ENCODE measurements around the gene AGRP.
"Not testable (repeated sequence)": the region's sequence is repeated elsewhere in the genome, so short reads cannot be mapped to it uniquely, and the experiment has no call there.

The AGRP gene

DNA sequence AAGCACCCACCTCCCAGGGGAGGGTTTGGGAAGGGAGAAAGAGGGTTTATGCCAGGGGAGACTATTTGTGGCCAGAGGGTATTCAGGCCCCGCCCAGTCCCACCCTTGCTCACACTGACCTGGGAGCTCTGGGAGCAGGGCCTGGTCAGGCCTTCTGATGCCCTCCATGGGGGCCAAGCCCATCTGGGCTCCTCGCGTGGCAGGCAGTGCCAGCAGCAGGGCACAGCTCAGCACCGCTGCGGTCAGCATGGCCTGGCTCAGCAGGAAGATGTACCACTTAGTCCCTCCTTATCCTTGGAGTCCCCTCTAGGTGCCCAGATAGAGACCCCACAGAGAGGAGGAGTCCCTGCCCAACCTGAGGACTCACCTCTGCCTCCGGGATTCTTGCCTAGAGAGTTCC, at the start of gene AGRP:
TSS of gene AGRP (minus strand) at position 398 of the 400 bp plus-strand sequence. CDS start at position 249, 149 bp downstream.
- DNase-seq (ENCODE audit: low read depth, low spot score) = no peak

- no peak for DNase-seq (ENCODE audit: low read depth, low spot score)
These were observed 47.9 kb upstream of the AGRP start for GRCh38 chr16:67531247-67531646.

- no peak for DNase-seq (ENCODE audit: low read depth, low spot score)
These were observed 46.9 kb upstream of the AGRP start for GRCh38 chr16:67530013-67530939.

GRCh38 chr16:67529582-67530012, 46.2 kb upstream of the AGRP start:
- no peak for DNase-seq (ENCODE audit: low read depth, low spot score)

DNA sequence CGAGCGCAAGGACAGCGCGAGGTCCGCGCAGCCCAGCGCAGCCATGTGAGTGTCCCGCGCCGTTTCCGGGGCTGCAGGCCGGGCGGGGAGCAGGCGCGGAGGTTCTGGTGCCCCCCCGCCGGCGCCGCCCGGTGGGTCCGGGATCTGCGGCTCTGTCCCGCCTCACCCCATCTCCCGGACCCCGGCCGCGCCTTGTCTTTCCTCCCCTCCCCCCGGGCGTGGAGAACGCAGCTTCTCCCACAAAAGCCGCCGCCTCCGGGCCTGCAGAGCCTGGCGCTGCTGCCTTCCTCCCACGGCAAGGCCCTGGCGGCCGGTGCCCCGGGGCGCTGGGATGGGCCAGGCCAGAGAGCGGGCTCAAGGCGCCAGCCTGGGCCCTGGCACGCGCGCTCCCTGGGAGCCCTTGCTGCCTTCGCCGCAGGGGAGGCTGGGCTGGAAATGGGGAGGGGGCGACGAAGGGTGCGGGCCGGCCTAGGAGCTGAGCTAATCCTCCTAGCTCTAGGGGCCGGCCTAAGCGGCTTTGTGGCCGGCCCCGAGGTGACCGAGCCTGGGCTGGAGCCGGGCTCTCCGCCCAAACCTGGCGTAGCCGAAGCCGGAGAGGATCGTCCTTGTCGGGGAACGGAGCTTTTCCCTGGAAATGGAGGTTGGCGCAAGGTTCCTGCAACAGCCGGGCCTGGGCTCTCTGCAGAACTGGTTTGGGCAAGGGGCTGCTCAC, 45.7 kb upstream of the AGRP start:
- no peak for DNase-seq (ENCODE audit: low read depth, low spot score)

GRCh38 chr16:67528222-67528869, 45.0 kb upstream of the AGRP start, which contains the start of gene RIPOR1:
Gene RIPOR1, plus strand, starts transcription at chr16:67528829. Its CDS starts 9,618 bp downstream, at chr16:67538447.
- DNase-seq (ENCODE audit: low read depth, low spot score) = no peak

- DNase-seq (ENCODE audit: low read depth, low spot score) = no peak
These were observed 42.9 kb upstream of the AGRP start for GRCh38 chr16:67526149-67526791.

- no peak for DNase-seq (ENCODE audit: low read depth, low spot score)
These were observed 42.0 kb upstream of the AGRP start for GRCh38 chr16:67525176-67525860.

- peak; percentile 81 for DNase-seq (ENCODE audit: low read depth, low spot score)
These were observed 37.9 kb upstream of the AGRP start for GRCh38 chr16:67521095-67521804.

DNA sequence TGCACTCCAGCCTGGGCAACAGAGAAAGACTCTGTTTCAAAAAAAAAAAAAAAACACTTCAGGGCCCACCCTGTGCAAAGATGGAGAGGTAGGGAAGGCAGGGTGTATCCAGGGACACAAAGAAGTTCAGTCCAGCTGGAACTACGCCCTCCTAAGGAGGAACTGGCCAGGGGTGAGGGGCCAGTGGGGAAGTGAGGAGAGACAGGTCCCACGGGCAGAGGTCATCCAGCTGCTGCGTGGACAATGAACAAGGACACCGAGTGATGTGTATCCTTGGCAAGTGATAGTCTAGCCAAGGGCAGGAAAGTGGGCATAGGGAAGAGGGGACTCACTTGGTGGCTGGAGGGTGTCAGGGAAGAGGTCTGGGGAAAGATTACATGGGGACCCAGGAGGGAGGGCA, 35.9 kb upstream of the AGRP start:
- no peak for DNase-seq (ENCODE audit: low read depth, low spot score)

DNA sequence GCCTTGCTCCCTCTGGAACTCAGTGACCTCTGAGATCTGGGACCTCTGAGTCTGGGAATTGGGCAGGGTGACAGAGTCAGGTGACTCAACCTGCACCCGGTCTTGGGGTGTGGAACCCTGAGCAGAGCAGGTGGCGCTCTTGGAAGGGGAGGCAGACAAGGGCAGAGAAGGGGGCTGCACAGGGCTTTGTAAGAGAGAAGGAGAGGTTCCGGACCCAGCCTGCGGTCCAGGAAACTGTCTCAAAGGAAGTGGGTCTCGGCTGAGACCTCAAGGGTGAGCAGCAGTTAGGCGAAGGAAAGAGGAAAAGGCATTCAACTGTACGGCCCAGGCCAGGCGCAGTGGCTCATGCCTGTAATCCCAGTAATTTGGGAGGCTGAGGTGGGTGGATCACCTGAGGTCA, 35.3 kb upstream of the AGRP start:
- DNase-seq (ENCODE audit: low read depth, low spot score) = no peak

DNA sequence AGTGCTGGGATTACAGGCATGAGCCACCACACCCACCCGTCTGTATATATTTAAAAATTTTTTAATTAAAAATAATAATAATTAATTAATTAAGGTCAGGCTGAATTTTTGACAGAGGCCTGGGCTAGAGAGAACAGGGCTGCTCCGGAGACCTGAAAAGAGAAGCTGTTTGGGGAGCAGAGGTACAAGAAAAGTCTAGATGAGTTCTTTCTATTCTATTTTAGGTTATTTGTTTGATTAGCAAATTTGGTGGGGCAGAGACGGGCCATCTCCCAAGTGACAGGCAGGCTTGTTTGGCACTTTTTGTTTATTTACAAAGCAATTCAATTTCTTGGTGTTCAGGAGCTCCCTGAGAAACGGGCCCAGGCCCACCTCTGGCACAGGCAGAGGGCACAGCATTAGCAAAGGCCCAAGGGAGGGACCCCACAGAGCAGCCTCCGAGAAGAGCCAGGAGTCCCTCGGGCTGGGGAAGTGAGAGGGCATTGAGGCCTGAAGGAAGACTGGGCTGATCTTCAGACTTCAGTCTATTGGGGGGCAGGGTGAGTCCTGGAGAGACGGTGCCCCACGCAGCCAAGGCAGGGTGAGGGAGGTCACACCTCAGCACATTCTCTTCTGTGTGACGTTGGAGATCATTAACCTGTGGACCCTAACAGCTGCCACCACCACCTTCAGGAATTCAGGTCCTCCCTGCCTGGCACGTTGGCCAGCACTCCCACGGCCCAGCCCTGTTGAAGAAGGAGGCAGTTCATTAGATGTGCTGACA, 34.5 kb upstream of the AGRP start:
- DNase-seq (ENCODE audit: low read depth, low spot score) = no peak

GRCh38 chr16:67517155-67517445, 33.8 kb upstream of the AGRP start:
- DNase-seq (ENCODE audit: low read depth, low spot score) = no peak

DNA sequence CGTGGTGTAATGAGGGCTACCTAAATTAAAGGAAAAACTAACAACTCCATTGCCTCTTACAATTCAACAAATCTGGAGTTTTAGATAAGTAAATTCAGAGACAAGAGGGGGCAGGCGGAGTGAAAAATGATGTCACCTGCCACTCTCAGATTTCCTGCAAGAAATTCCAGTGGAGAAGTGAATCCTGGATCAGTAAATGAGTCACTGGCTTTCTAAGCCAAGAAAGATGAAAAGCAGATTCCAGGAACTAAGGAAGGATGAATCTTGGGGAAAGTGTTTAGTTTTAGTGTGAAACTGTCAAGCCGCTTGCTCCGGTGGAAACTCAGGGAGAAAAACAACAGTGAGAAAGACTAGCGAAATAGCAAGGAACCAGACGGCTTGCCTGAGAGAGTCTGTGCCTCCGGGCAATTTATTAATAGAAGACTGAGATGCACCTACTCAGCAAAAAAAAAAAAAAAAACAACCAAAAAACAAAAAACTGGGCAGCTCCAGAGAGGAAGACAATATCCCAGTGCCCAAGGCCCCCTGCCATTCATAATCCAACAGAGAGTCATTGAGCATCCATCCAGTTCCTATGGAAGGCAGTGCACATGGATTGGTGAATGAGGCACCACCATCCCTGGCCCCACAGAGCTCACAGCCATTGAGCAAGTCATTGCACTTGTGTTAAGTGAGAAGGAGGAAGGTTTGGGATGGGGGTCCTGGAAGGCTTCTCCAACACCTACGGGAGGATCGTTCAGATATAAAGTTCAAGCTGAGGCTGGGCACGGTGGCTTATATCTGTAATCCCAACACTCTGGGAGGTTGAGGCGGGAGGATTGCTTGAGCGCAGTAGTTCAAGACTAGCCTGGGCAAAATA, 33.2 kb upstream of the AGRP start:
- DNase-seq (ENCODE audit: low read depth, low spot score) = no peak

DNA sequence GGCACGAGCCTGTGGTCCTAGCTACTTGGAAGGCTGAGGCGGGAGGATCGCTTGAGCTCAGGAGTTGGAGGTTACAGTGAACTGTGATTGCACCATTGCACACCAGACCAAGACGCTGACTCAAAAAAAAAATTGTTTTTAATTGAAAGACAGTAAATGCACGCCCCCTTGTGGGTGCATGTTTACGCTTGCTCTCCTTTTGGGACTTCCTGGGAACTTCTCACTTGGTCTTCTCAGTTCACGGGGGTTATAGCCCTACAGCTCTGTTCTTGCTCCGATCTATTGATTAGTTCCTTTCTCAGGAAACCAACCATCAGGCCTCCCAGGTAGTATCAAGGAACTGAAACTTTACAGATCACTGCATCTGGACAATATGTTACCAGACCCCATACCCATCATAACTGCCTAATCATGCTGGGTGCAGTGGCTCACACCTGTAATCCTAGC, 31.1 kb upstream of the AGRP start:
- no peak for DNase-seq (ENCODE audit: low read depth, low spot score)

- DNase-seq (ENCODE audit: low read depth, low spot score) = not testable (repeated sequence)
These were observed 30.5 kb upstream of the AGRP start for GRCh38 chr16:67513892-67514291.

- no peak for DNase-seq (ENCODE audit: low read depth, low spot score)
These were observed 25.7 kb upstream of the AGRP start for GRCh38 chr16:67509016-67509415.

DNA sequence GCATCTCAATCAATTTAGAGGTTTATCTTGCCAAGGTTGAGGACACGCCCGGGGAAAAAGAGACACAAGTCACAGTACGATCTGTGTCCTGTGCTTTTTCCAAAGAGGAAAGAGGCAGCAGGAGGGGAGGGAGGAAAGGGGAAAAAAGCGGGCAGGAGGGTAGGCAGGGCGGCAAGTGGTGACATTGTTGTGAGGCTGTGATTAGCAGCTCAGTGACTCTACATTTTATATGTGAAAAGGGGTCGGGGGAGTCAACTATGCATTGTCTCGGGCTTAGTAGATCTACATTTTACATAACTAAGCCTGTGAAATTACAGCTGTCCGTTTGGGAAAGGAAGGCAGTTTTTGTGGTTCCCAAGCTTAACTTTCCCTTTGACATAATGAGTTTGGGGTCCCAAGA, 23.1 kb upstream of the AGRP start:
- DNase-seq (ENCODE audit: low read depth, low spot score) = no peak
